ENCODE measurements around the gene MIA.
A peak's percentile ranks its signal among the peaks of the same experiment; 100 is the strongest.

The MIA gene

GRCh38 chr19:40743926-40744325 is 31.4 kb upstream of the MIA start:
- TF ChIP-seq CTCF (conservative IDR thresholded peaks at IDR 0.05; ENCODE audit: low read depth, low read length): no peak
- H3K4me3 ChIP-seq (ENCODE audit: low read length): no peak overlapping the region
- DNase-seq (ENCODE audit: low read depth): no peak

GRCh38 chr19:40744554-40745401 is 30.5 kb upstream of the MIA start:
- no peak for DNase-seq (ENCODE audit: low read depth)
- H3K4me3 ChIP-seq (ENCODE audit: low read length): no peak overlapping the region
- peak; percentile 12 for TF ChIP-seq CTCF (conservative IDR thresholded peaks at IDR 0.05; ENCODE audit: low read depth, low read length)

GRCh38 chr19:40745402-40745780 is 29.9 kb upstream of the MIA start:
- H3K4me3 ChIP-seq (ENCODE audit: low read length): no peak overlapping the region
- DNase-seq (ENCODE audit: low read depth): no peak
- no peak for TF ChIP-seq CTCF (conservative IDR thresholded peaks at IDR 0.05; ENCODE audit: low read depth, low read length)

GRCh38 chr19:40747536-40747935 is 27.8 kb upstream of the MIA start:
- DNase-seq (ENCODE audit: low read depth): no peak
- no peak overlapping the region for H3K4me3 ChIP-seq (ENCODE audit: low read length)
- TF ChIP-seq CTCF (conservative IDR thresholded peaks at IDR 0.05; ENCODE audit: low read depth, low read length): no peak

- DNase-seq (ENCODE audit: low read depth): peak; percentile 100
- H3K4me3 ChIP-seq (ENCODE audit: low read length): peak within 1 kb of the TSS; percentile 92
- TF ChIP-seq CTCF (conservative IDR thresholded peaks at IDR 0.05; ENCODE audit: low read depth, low read length): no peak
Measured at GRCh38 chr19:40750058-40750873, 25.1 kb upstream of the MIA start, which contains the start of gene ACTMAP. Gene ACTMAP (minus strand): TSS chr19:40750477. CDS start chr19:40749803, 674 bp downstream.

GRCh38 chr19:40750874-40751537 is 24.3 kb upstream of the MIA start, which contains the start of gene SNRPA:
Gene SNRPA (plus strand): TSS chr19:40751203. CDS start chr19:40751409, 206 bp downstream.
- peak; percentile 89 for DNase-seq (ENCODE audit: low read depth)
- peak within 1 kb of the TSS; percentile 92 for H3K4me3 ChIP-seq (ENCODE audit: low read length)
- TF ChIP-seq CTCF (conservative IDR thresholded peaks at IDR 0.05; ENCODE audit: low read depth, low read length): no peak
